Natural killer cell (primary cell): ENCODE results near the gene SLC18A3. TPM values are rescaled to one million over a fixed set of nuclear protein-coding genes. Genes with fewer than 3 reads are reported as not detected.
A peak's percentile ranks its signal among the peaks of the same experiment; 100 is the strongest.

Source experiments
- ATAC-seq, 3 donors: fragments of 150-1000 bp in 2 of 3; fragments of 200-7000 bp in 1 of 3; cut with Tn5 transposase; 1 replicate in 1 of 3; 2 replicates in 2 of 3; pipeline ENCODE4 v1.10.0; 2021; ENCODE audit warnings: mild to moderate bottlenecking in 2 of 3, moderate library complexity in 2 of 3
- DNase-seq, 2 donors: peaks; one replicate each; pipeline versions ENCODE4 v3.0.0 to v3.0.0-alpha.2; 2013 to 2021; ENCODE audit warnings: mixed read lengths in 1 of 2
- H3K27ac ChIP-seq: one replicate; pipeline ENCODE4 v1.5.1; 2013; ENCODE audit warnings: mild to moderate bottlenecking, low read length
- H3K27me3 ChIP-seq: one replicate; pipeline ENCODE4 v1.6.1; 2013; ENCODE audit warnings: low read length; ENCODE audit not compliant: control insufficient read depth, insufficient read depth
- H3K36me3 ChIP-seq: one replicate; pipeline ENCODE4 v1.6.1; 2013; ENCODE audit warnings: low read length; ENCODE audit not compliant: control insufficient read depth, insufficient read depth
- H3K4me1 ChIP-seq: one replicate; pipeline ENCODE4 v1.6.1; 2013; ENCODE audit warnings: low read length; ENCODE audit not compliant: control insufficient read depth, insufficient read depth
- H3K4me3 ChIP-seq: one replicate; pipeline ENCODE4 v1.5.1; 2013; ENCODE audit warnings: low read length
- H3K9me3 ChIP-seq: one replicate; pipeline ENCODE4 v1.6.1; 2013; ENCODE audit warnings: low read length; ENCODE audit not compliant: control insufficient read depth, insufficient read depth
- H3K27ac Mint-ChIP-seq, 2 donors: one replicate each; pipeline ENCODE4 v1.8.0; 2022; ENCODE audit warnings: mild to moderate bottlenecking in 2 of 2, mixed read lengths in 2 of 2, moderate library complexity in 1 of 2
- H3K27me3 Mint-ChIP-seq, 2 donors: one replicate each; pipeline ENCODE4 v1.8.0; 2022; ENCODE audit warnings: low read depth in 2 of 2, mixed read lengths in 2 of 2
- H3K36me3 Mint-ChIP-seq: one replicate; pipeline ENCODE4 v1.8.0; 2022; ENCODE audit warnings: mixed read lengths
- H3K4me1 Mint-ChIP-seq, 2 donors: one replicate each; pipeline ENCODE4 v1.8.0; 2022; ENCODE audit warnings: mixed read lengths in 2 of 2
- H3K4me3 Mint-ChIP-seq: one replicate; pipeline ENCODE4 v1.8.0; 2022; ENCODE audit warnings: mild to moderate bottlenecking, moderate library complexity, mixed read lengths
- H3K9me3 Mint-ChIP-seq, 2 donors: one replicate each; pipeline ENCODE4 v1.8.0; 2022; ENCODE audit warnings: mixed read lengths in 2 of 2
- WGBS: methylation state at CpG from one replicate; pipeline ENCODE4 v1.1.7; 2013; ENCODE audit warnings: missing lambda C conversion rate; ENCODE audit not compliant: insufficient coverage; 5-methylcytosine and 5-hydroxymethylcytosine counted together
- intact Hi-C: fragments of 100-400 bp; cut with micrococcal nuclease; formaldehyde crosslinking; loops from one replicate; pipeline ENCODE4 v1.14.2; 2022
- total RNA-seq, 4 donors: library from RNA; stranded (reverse); fragments of 120-200 nt in 1 of 4; gene quantifications; one replicate each; pipeline versions ENCODE4 v1.2.3 to v1.2.4, GENCODE V29; 2013 to 2022
- TF ChIP-seq, protein P1 (sequence below): fragments of 200-600 bp; IDR thresholded peaks from one replicate; pipeline ENCODE4 v1.8.0; 2022; ENCODE audit warnings: antibody characterized with exemption

SLC18A3 gene
- total RNA-seq, 3 donors from 2014 or later (not counting 1 experiment from before 2014, with no cell fraction given): not detected

DNA sequence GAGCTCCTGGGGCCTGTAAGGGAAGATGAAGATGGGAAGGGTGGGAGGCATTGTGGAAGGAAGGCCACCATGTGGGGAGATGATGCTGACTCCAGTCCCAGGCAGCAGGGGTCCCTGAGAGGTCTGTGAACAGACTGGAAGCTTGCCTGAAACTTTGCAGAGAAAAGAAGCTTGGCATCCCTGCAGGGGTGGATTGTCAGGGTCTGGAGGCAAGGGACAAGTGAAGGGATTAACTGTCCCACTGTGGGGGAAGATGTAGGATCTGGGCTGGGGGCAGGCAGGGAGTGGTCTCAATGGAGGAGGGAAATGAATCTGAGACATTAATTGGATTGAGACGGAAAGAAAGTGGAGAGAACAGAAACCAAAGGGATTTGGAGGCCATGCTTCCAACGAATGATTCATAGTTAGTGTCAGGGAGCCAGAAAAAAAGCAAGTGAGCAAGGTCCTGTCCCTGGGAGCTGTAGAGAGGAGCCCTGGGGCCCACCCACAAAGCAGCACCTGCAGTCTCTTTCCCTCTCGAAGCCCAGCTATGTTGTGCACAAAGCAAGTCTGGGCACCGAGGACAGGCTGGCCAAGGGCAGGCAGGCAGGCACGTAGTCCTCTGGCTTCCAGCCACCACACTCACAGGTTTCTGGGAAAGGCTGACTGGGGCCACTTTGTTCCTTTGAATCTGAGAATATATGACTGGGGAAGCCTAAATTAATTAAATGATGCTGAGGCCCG is 4.7 kb upstream of the SLC18A3 start:
- peaks cover 15% of the 10 kb centered on the region for H3K27me3 ChIP-seq
- Mint-ChIP-seq H3K4me1 (peaks cover 9% of the 10 kb centered on the region in 2 donors), H3K27me3 (peaks cover 34 to 74% of the 10 kb centered on the region in 2 donors), H3K9me3 (no peaks in the 10 kb centered on the region), H3K27ac (no peak overlapping the region), H3K36me3 (no peaks in the 10 kb centered on the region), H3K4me3 (no peak overlapping the region)
- H3K36me3 ChIP-seq: no peaks in the 10 kb centered on the region
- ATAC-seq (no peak), DNase-seq (peak in 1 of 2 donors; percentile 4)
- WGBS: 80% methylated on average over 6 of the region's 6 CpGs
- H3K4me1 ChIP-seq: peaks cover 5% of the 10 kb centered on the region
- no peaks in the 10 kb centered on the region for H3K9me3 ChIP-seq
- H3K4me3 ChIP-seq: no peak overlapping the region
- H3K27ac ChIP-seq: no peak overlapping the region
- TF ChIP-seq, protein P1, sequence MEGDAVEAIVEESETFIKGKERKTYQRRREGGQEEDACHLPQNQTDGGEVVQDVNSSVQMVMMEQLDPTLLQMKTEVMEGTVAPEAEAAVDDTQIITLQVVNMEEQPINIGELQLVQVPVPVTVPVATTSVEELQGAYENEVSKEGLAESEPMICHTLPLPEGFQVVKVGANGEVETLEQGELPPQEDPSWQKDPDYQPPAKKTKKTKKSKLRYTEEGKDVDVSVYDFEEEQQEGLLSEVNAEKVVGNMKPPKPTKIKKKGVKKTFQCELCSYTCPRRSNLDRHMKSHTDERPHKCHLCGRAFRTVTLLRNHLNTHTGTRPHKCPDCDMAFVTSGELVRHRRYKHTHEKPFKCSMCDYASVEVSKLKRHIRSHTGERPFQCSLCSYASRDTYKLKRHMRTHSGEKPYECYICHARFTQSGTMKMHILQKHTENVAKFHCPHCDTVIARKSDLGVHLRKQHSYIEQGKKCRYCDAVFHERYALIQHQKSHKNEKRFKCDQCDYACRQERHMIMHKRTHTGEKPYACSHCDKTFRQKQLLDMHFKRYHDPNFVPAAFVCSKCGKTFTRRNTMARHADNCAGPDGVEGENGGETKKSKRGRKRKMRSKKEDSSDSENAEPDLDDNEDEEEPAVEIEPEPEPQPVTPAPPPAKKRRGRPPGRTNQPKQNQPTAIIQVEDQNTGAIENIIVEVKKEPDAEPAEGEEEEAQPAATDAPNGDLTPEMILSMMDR: no peak
- intact Hi-C loops: no loop called here

DNA sequence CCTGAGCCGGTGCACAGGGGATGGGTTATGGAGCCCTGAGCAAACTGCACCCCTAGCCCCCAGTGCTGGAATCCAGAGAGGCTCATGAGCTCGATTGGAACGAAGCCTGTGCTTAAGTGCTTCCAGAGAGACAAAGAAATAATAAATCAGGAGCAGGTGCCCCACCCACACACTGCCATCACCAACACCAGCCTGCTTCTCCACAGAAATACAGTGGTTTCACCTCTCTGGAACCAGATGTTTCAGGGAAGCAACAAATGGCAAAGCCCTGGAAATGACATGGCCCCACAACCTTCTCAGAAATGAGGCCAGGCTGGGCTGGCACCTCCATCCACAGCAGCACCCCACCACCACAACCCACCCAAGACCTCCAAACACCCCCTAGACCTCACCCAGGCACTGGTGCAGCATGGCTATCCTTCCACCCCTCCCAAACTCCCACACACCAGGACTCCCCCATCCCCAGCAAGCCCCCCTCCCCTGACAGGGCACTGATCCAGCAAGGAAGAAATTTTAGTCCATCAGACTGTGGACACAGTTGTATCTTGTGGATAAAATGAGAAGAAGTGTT is 4.1 kb upstream of the SLC18A3 start:
- TF ChIP-seq, protein P1: no peak
- peaks cover 16% of the 10 kb centered on the region for H3K27me3 ChIP-seq
- no peak overlapping the region for H3K4me3 ChIP-seq
- Mint-ChIP-seq H3K27me3 (peaks cover 30 to 69% of the 10 kb centered on the region in 2 donors), H3K27ac (no peak overlapping the region), H3K9me3 (no peaks in the 10 kb centered on the region), H3K4me3 (no peak overlapping the region), H3K36me3 (no peaks in the 10 kb centered on the region), H3K4me1 (peaks cover 9% of the 10 kb centered on the region in 2 donors)
- H3K9me3 ChIP-seq: no peaks in the 10 kb centered on the region
- intact Hi-C loops: no loop called here
- no peaks in the 10 kb centered on the region for H3K36me3 ChIP-seq
- DNase-seq (peak in 1 of 2 donors; percentile 4), ATAC-seq (no peak)
- 42% methylated on average over 3 of the region's 3 CpGs for WGBS
- H3K27ac ChIP-seq: no peak overlapping the region
- peaks cover 5% of the 10 kb centered on the region for H3K4me1 ChIP-seq

DNA sequence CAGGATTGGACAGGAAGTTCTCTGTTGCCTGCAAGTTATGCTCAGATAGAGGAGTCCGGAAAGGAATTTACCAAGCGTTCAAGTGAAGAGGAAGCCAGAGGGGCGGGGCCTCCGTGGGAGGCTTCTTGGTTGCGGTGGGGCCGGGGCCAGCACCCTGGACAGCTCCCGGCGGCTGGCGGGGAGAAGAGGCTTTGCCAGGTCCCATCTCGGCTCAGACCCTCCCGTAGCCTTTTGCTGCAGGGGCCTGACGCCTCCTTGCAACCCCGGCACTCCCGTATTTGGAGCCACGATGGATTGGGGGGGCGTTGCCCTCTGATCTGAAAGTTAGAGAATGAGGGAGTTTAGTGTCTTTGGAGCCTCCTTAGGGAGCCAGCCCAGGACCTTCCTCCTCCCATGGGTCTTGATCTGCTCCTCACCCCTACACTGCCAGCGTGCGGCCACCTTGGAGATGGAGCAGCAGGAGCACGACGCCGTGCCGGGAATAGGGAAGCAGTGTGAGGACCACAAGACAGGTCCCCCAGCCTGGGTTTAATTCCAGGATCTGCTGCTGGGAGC is 3.1 kb upstream of the SLC18A3 start:
- Mint-ChIP-seq H3K4me1 (peaks cover 11 to 14% of the 10 kb centered on the region in 2 donors), H3K4me3 (no peak overlapping the region), H3K27me3 (peaks cover 38 to 72% of the 10 kb centered on the region in 2 donors), H3K27ac (no peak overlapping the region), H3K9me3 (no peaks in the 10 kb centered on the region), H3K36me3 (no peaks in the 10 kb centered on the region)
- WGBS: 1% methylated on average over 21 of the region's 22 CpGs
- TF ChIP-seq, protein P1: no peak
- Histone ChIP-seq H3K4me1 (peaks cover 5% of the 10 kb centered on the region), H3K9me3 (no peaks in the 10 kb centered on the region), H3K36me3 (no peaks in the 10 kb centered on the region), H3K27me3 (peaks cover 20% of the 10 kb centered on the region), H3K4me3 (no peak overlapping the region), H3K27ac (no peak overlapping the region)
- ATAC-seq (peak; percentile 69 to 89 (median 84)), DNase-seq (peak; percentile 62 to 69)
- intact Hi-C loops: loop anchor here (1.0 kb wide), 1 partner anchor 200 kb away; no protein-coding TSS in a partner anchor
